Astrocyte (in vitro differentiated cells and primary cell): ENCODE data around the gene CRELD1. TPM values are rescaled to one million over a fixed set of nuclear protein-coding genes. Genes with fewer than 3 reads are reported as not detected.

Source experiments
- DNase-seq: peaks from one replicate; pipeline ENCODE4 v3.0.0-alpha.2; 2010; ENCODE audit warnings: low read depth
- FAIRE-seq: peaks from 2 replicates; lab custom pipeline; 2011; peaks lifted over from hg19 to GRCh38; lab: Jason Lieb, UNC
- H2AFZ ChIP-seq: 2 replicates; pipeline ENCODE4 v1.6.0; 2012; ENCODE audit warnings: low read depth, low read length, inconsistent platforms
- H3K27ac ChIP-seq: 2 replicates; pipeline ENCODE4 v1.5.1; 2011; ENCODE audit warnings: low read depth, low read length, inconsistent platforms
- H3K27me3 ChIP-seq: 2 replicates; pipeline ENCODE4 v1.6.0; 2011; ENCODE audit warnings: low read length, inconsistent platforms; ENCODE audit not compliant: insufficient read depth
- H3K36me3 ChIP-seq: 2 replicates; pipeline ENCODE4 v1.5.1; 2011; ENCODE audit warnings: low read length, inconsistent platforms; ENCODE audit not compliant: insufficient read depth
- H3K4me1 ChIP-seq: 2 replicates; pipeline ENCODE4 v1.5.1; 2011; ENCODE audit warnings: low read length, inconsistent platforms; ENCODE audit not compliant: insufficient read depth
- H3K4me2 ChIP-seq: 2 replicates; pipeline ENCODE4 v1.6.0; 2012; ENCODE audit warnings: low read length, inconsistent platforms
- H3K4me3 ChIP-seq: 2 replicates; pipeline ENCODE4 v1.5.1; 2011; ENCODE audit warnings: low read depth, mild to moderate bottlenecking, low read length, inconsistent platforms; ENCODE audit not compliant: insufficient read depth
- H3K79me2 ChIP-seq: 2 replicates; pipeline ENCODE4 v1.6.0; 2012; ENCODE audit warnings: mild to moderate bottlenecking, low read length, inconsistent platforms; ENCODE audit not compliant: insufficient read depth
- H3K9ac ChIP-seq: 2 replicates; pipeline ENCODE4 v1.6.0; 2012; ENCODE audit warnings: mild to moderate bottlenecking, low read length, inconsistent platforms
- H3K9me3 ChIP-seq: 2 replicates; pipeline ENCODE4 v1.5.1; 2012; ENCODE audit warnings: low read depth, mild to moderate bottlenecking, low read length, inconsistent platforms; ENCODE audit not compliant: insufficient read depth
- H4K20me1 ChIP-seq: 2 replicates; pipeline ENCODE4 v1.6.0; 2012; ENCODE audit warnings: low read length, inconsistent platforms; ENCODE audit not compliant: insufficient read depth
- H3K27ac Mint-ChIP-seq: one replicate; pipeline ENCODE4 v1.8.0; 2021; ENCODE audit warnings: mild to moderate bottlenecking, mixed read lengths; ENCODE audit not compliant: unreplicated experiment
- H3K27me3 Mint-ChIP-seq: one replicate; pipeline ENCODE4 v1.8.0; 2021; ENCODE audit warnings: low read depth, mixed read lengths; ENCODE audit not compliant: unreplicated experiment
- H3K36me3 Mint-ChIP-seq: one replicate; pipeline ENCODE4 v1.8.0; 2021; ENCODE audit warnings: low read depth, mixed read lengths; ENCODE audit not compliant: unreplicated experiment
- H3K4me1 Mint-ChIP-seq: one replicate; pipeline ENCODE4 v1.8.0; 2021; ENCODE audit warnings: low read depth, mixed read lengths; ENCODE audit not compliant: unreplicated experiment
- H3K4me3 Mint-ChIP-seq: one replicate; pipeline ENCODE4 v1.8.0; 2021; ENCODE audit warnings: mild to moderate bottlenecking, moderate library complexity, mixed read lengths; ENCODE audit not compliant: unreplicated experiment
- H3K9me3 Mint-ChIP-seq: one replicate; pipeline ENCODE4 v1.8.0; 2021; ENCODE audit warnings: mild to moderate bottlenecking, mixed read lengths; ENCODE audit not compliant: unreplicated experiment
- CTCF ChIP-seq: IDR thresholded peaks from 2 replicates; pipeline ENCODE4 v1.5.1; 2011; ENCODE audit warnings: low read depth, mild to moderate bottlenecking, inconsistent platforms, low read length, moderate library complexity; ENCODE audit not compliant: insufficient read depth
- EZH2 ChIP-seq: IDR thresholded peaks from 2 replicates; pipeline ENCODE4 v1.6.1; 2012; ENCODE audit warnings: mild to moderate bottlenecking, low read length, inconsistent platforms; ENCODE audit not compliant: insufficient read depth
- total RNA-seq: library from RNA; stranded (reverse); gene quantifications from 2 replicates; pipeline ENCODE4 v1.2.1, GENCODE V29; 2021

Gene CRELD1
- total RNA-seq, 1 donor from 2014 or later, result 18.8 TPM

DNA sequence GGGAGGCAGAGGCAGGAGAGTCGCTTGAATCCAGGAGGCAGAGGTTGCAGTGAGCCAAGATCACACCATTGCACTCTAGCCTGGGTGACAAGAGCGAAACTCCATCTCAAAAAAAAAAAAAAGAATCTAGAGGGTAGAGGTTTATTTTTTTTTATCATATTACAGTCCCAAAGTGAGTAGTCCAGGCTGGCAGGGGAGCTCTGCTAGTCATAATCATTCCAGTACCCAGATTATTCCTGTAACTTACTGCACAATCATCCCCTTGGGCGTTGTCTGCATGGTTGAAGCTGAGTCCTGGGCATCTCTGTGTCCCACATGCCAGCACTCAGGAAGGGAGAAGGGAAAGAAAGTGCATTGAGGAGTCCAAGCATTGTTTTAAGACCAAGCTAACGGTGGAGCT, 8.5 kb downstream of the CRELD1 start:
- Histone ChIP-seq H3K4me3 (no peak overlapping the region), H3K4me1 (peaks cover 5% of the 10 kb centered on the region), H3K36me3 (no peaks in the 10 kb centered on the region), H4K20me1 (no peaks in the 10 kb centered on the region), H3K4me2 (no peak overlapping the region), H3K79me2 (no peaks in the 10 kb centered on the region), H3K9ac (no peak overlapping the region), H2AFZ (no peak overlapping the region), H3K9me3 (no peaks in the 10 kb centered on the region), H3K27ac (no peak overlapping the region), H3K27me3 (no peaks in the 10 kb centered on the region)
- no peak for DNase-seq
- Mint-ChIP-seq H3K9me3 (no peaks in the 10 kb centered on the region), H3K4me3 (no peak overlapping the region), H3K27me3 (no peaks in the 10 kb centered on the region), H3K27ac (no peak overlapping the region), H3K4me1 (no peaks in the 10 kb centered on the region), H3K36me3 (peaks cover 15% of the 10 kb centered on the region)
- no peak for FAIRE-seq
- TF ChIP-seq CTCF (no peak), EZH2 (no peak)

GRCh38 chr3:9942934-9943690, 9.5 kb downstream of the CRELD1 start:
- no peaks in the 10 kb centered on the region for H4K20me1 ChIP-seq
- H3K27ac ChIP-seq, result no peak overlapping the region
- Mint-ChIP-seq H3K4me1 (no peaks in the 10 kb centered on the region), H3K27ac (no peak overlapping the region), H3K4me3 (no peak overlapping the region), H3K36me3 (peaks cover 15% of the 10 kb centered on the region), H3K27me3 (peaks cover 2% of the 10 kb centered on the region), H3K9me3 (no peaks in the 10 kb centered on the region)
- TF ChIP-seq EZH2 (no peak), CTCF (no peak)
- FAIRE-seq (no peak), DNase-seq (no peak)
- H3K27me3 ChIP-seq, result no peaks in the 10 kb centered on the region
- no peak overlapping the region for H3K4me2 ChIP-seq
- H3K4me1 ChIP-seq, result peaks cover 5% of the 10 kb centered on the region
- H3K9me3 ChIP-seq, result no peaks in the 10 kb centered on the region
- no peaks in the 10 kb centered on the region for H3K79me2 ChIP-seq
- H3K4me3 ChIP-seq, result no peak overlapping the region
- H3K9ac ChIP-seq, result no peak overlapping the region
- no peak overlapping the region for H2AFZ ChIP-seq
- no peaks in the 10 kb centered on the region for H3K36me3 ChIP-seq

GRCh38 chr3:9944271-9944670, 10.6 kb downstream of the CRELD1 start:
- Histone ChIP-seq H3K4me2 (no peak overlapping the region), H3K9ac (no peak overlapping the region), H3K27ac (no peak overlapping the region), H3K4me1 (peaks cover 5% of the 10 kb centered on the region), H3K36me3 (no peaks in the 10 kb centered on the region), H3K9me3 (no peaks in the 10 kb centered on the region), H4K20me1 (no peaks in the 10 kb centered on the region), H3K79me2 (no peaks in the 10 kb centered on the region), H3K4me3 (no peak overlapping the region), H3K27me3 (no peaks in the 10 kb centered on the region), H2AFZ (no peak overlapping the region)
- FAIRE-seq (no peak), DNase-seq (no peak)
- H3K4me3 Mint-ChIP-seq, result no peak overlapping the region
- H3K27me3 Mint-ChIP-seq, result peaks cover 2% of the 10 kb centered on the region
- H3K4me1 Mint-ChIP-seq, result no peaks in the 10 kb centered on the region
- peaks cover 13% of the 10 kb centered on the region for H3K36me3 Mint-ChIP-seq
- no peak overlapping the region for H3K27ac Mint-ChIP-seq
- no peaks in the 10 kb centered on the region for H3K9me3 Mint-ChIP-seq
- no peak for TF ChIP-seq CTCF
- TF ChIP-seq EZH2, result no peak
